Adipocyte (in vitro differentiated cells): ENCODE data around the gene PEAR1.

ENCODE experiments used
- DNase-seq: peaks from one replicate; pipeline ENCODE4 v3.0.0-alpha.2; 2015; ENCODE audit warnings: low read depth
- H3K27me3 ChIP-seq: replicated peaks from 2 replicates; pipeline ENCODE4 v1.7.0; 2013; ENCODE audit warnings: mild to moderate bottlenecking, low read length, moderate library complexity; ENCODE audit not compliant: control insufficient read depth, insufficient read depth
- H3K36me3 ChIP-seq: 2 replicates; pipeline ENCODE4 v1.7.0; 2013; ENCODE audit warnings: low read length, mild to moderate bottlenecking, moderate library complexity; ENCODE audit not compliant: control insufficient read depth, insufficient read depth, severe bottlenecking
- H3K4me1 ChIP-seq: 2 replicates; pipeline ENCODE4 v1.7.0; 2013; ENCODE audit warnings: mild to moderate bottlenecking, low read length, moderate library complexity; ENCODE audit not compliant: control insufficient read depth, insufficient read depth
- H3K4me3 ChIP-seq: 2 replicates; pipeline ENCODE4 v1.7.0; 2013; ENCODE audit warnings: mild to moderate bottlenecking, low read length, moderate library complexity
- H3K9ac ChIP-seq: 2 replicates; pipeline ENCODE4 v1.7.0; 2013; ENCODE audit warnings: mild to moderate bottlenecking, low read length, moderate library complexity
- H3K9me3 ChIP-seq: 2 replicates; pipeline ENCODE4 v1.7.0; 2013; ENCODE audit warnings: mild to moderate bottlenecking, low read length, moderate library complexity; ENCODE audit not compliant: control insufficient read depth

PEAR1 gene

DNA sequence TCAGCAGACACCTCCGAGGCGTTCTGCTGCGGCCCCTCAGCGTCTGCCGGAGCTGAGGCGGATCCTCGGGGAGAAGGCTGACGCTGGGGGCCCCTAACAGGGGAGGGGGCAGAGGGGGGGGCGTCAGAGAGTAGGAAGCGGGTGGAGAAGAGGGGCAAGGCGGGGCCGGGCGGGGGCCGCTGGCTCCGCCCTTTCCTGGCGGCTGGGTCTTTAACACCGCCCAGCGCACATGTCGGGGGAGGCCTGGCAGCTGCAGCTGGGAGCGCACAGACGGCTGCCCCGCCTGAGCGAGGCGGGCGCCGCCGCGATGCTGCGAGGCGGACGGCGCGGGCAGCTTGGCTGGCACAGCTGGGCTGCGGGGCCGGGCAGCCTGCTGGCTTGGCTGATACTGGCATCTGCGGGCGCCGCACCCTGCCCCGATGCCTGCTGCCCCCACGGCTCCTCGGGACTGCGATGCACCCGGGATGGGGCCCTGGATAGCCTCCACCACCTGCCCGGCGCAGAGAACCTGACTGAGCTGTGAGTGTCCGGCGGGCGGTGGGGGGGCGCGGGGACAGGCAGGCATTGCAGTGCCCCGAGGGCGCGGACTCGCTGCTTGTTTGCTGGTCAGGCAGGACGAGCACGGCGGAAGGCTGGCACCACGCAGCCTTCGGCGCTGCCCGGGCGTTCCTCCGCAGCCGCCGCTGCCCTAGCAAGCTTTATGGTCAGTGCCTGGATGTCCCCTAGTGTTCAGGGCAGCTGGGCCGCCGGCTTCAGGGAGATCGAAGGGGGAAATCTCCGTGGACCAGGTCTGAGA is 32.7 kb upstream of the PEAR1 start, which contains the start of gene NTRK1:
Gene NTRK1, plus strand, starts transcription at position 238 of the 796 bp plus-strand sequence. Its CDS starts 70 bp downstream, at position 308.
- H3K4me1 ChIP-seq = peaks cover 14% of the 10 kb centered on the region
- H3K27me3 ChIP-seq = peaks cover 69% of the 10 kb centered on the region
- no peaks in the 10 kb centered on the region for H3K9me3 ChIP-seq
- peak; percentile 71 for DNase-seq
- peak within 1 kb of the TSS; percentile 71 for H3K4me3 ChIP-seq
- no peak within 1 kb of the TSS for H3K9ac ChIP-seq
- H3K36me3 ChIP-seq = no peaks in the 10 kb centered on the region

DNA sequence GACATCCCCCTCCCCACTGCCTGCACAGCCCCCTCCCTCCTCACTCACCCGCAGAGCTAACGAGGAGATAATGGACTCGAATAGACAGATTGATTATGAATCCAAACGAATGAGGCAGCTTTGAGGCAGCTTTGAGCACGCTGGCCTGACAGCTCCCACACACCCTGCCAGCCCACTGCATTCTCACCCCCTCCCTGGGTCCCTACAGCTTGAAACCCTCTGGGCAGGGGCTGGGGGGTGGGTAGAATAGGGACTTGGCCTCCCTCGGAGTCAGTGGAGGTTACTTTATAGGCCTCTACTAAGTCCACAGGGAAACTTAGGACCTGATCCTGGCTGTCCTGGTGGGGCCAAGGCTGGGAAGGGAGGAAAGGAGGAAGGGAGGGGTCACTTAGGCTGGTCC is 30.9 kb upstream of the PEAR1 start:
- DNase-seq = no peak
- H3K36me3 ChIP-seq = no peaks in the 10 kb centered on the region
- H3K4me3 ChIP-seq = no peak overlapping the region
- peaks cover 67% of the 10 kb centered on the region for H3K27me3 ChIP-seq
- peaks cover 14% of the 10 kb centered on the region for H3K4me1 ChIP-seq
- no peak overlapping the region for H3K9ac ChIP-seq
- H3K9me3 ChIP-seq = no peaks in the 10 kb centered on the region

DNA sequence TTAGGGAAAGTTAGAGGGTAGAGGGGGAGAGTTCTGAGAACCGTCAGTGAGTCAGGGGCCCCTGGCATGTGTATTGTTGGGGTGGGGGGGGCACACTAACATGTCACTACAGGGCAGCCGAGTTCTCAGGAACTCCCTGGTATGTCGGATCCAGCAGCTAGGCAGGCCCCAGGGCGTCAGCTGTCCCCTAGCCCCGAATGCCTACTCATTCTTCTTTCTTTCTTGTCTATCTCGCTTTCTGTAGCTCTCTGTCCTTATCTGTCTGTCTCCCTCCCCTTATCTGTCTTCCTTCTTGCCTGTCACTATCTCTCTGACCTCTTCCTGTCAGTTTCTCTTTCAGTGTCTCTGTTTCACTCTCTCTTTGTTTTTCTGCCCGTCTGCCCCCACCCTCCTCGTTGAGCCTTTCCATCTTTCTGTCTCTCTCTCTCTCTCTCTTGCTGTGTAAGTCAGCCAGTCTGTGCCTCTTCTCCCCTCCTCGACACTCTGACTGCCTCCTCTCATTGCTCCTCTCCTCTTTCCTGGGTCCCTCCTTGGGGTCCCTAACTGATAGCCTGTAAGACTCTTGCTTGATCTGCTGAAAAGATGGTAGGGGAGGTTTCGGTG is 30.4 kb upstream of the PEAR1 start:
- H3K36me3 ChIP-seq = no peaks in the 10 kb centered on the region
- peaks cover 62% of the 10 kb centered on the region for H3K27me3 ChIP-seq
- no peak overlapping the region for H3K4me3 ChIP-seq
- H3K9ac ChIP-seq = no peak overlapping the region
- H3K9me3 ChIP-seq = no peaks in the 10 kb centered on the region
- no peak for DNase-seq
- peaks cover 14% of the 10 kb centered on the region for H3K4me1 ChIP-seq

DNA sequence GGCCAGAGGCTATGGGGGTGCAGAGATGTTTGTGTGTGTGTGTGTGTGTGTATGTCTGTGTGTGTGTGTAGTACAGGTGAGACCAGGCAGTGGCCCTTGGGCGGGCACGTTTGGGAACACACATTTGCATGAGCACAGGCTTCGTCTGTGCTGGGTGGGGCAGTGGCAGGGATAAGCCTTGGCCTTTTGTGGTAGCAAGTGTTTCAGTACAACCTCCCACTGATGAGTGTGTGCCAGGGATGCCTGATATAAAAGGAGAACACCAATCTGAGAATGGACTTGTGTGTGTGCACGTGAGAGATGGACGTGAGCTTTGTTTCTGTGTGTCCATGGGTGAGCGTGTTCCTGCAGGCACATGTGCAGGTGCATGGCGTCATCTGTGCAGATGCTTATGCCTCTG is 29.9 kb upstream of the PEAR1 start:
- Histone ChIP-seq H3K9me3 (no peaks in the 10 kb centered on the region), H3K27me3 (peaks cover 56% of the 10 kb centered on the region), H3K9ac (no peak overlapping the region), H3K4me1 (peaks cover 14% of the 10 kb centered on the region), H3K36me3 (no peaks in the 10 kb centered on the region), H3K4me3 (no peak overlapping the region)
- no peak for DNase-seq

DNA sequence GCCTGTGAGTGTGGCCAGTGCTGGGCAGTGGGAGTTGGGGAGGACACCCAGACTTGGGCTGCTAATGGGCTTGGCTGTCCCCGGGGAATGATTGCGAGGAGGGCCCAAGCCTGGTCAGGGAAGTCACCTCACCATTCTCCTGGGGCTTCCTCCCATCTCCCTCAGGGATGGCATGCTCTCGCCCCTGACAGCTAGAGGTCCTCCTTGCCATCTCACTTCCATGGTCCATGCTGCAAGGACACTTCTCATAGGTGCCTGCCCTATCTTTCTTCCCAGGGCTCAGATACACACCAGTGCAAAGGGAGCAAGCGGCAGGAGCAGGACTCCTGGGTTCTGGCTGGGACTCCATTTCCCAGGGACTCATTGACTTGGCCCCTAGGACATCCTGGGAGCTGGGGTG is 28.7 kb upstream of the PEAR1 start:
- H3K4me3 ChIP-seq = no peak overlapping the region
- peaks cover 6% of the 10 kb centered on the region for H3K4me1 ChIP-seq
- DNase-seq = no peak
- H3K36me3 ChIP-seq = no peaks in the 10 kb centered on the region
- H3K9ac ChIP-seq = no peak overlapping the region
- peaks cover 47% of the 10 kb centered on the region for H3K27me3 ChIP-seq
- no peaks in the 10 kb centered on the region for H3K9me3 ChIP-seq

DNA sequence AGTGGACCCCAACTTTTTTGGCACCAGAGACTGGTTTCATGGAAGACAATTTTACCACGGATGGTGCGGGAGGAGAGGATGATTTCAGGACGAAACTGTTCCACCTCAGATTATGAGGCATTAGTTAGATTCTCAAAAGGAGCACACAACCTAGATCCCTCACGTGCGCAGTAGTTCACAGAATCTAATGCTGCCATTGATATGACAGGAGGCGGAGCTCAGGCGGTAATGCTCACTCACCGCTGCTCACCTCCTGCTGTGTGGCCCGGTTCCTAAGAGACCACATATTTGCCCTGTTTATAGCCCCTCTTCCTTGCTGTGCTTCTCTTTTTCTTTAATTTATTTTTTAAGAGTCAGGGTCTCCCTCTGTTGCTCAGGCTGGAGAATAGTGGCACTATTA is 28.3 kb upstream of the PEAR1 start:
- no peaks in the 10 kb centered on the region for H3K36me3 ChIP-seq
- no peak overlapping the region for H3K9ac ChIP-seq
- H3K9me3 ChIP-seq = no peaks in the 10 kb centered on the region
- H3K4me1 ChIP-seq = peaks cover 4% of the 10 kb centered on the region
- H3K4me3 ChIP-seq = no peak overlapping the region
- no peak for DNase-seq
- H3K27me3 ChIP-seq = peaks cover 44% of the 10 kb centered on the region

DNA sequence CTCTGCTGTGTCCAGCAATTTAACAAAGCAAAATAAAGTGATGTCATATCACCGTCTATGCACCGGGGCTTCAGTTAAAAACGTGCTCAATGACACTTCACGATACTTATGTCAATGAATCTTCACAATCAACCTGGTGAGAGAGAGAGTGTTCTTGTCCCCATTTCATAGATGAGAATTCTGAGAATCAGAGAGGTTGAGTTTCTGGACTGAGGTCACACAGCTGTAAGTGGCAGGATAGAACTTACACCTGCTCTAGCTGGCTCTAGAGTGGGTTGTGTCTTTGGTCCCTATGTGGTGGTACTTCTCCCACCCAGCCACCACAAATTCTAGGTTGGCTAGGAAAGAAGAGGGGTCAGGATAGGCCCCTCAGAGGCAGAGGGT is 27.7 kb upstream of the PEAR1 start:
- peaks cover 42% of the 10 kb centered on the region for H3K27me3 ChIP-seq
- no peak for DNase-seq
- no peak overlapping the region for H3K4me3 ChIP-seq
- no peaks in the 10 kb centered on the region for H3K36me3 ChIP-seq
- H3K9me3 ChIP-seq = no peaks in the 10 kb centered on the region
- no peak overlapping the region for H3K9ac ChIP-seq
- peaks cover 8% of the 10 kb centered on the region for H3K4me1 ChIP-seq

DNA sequence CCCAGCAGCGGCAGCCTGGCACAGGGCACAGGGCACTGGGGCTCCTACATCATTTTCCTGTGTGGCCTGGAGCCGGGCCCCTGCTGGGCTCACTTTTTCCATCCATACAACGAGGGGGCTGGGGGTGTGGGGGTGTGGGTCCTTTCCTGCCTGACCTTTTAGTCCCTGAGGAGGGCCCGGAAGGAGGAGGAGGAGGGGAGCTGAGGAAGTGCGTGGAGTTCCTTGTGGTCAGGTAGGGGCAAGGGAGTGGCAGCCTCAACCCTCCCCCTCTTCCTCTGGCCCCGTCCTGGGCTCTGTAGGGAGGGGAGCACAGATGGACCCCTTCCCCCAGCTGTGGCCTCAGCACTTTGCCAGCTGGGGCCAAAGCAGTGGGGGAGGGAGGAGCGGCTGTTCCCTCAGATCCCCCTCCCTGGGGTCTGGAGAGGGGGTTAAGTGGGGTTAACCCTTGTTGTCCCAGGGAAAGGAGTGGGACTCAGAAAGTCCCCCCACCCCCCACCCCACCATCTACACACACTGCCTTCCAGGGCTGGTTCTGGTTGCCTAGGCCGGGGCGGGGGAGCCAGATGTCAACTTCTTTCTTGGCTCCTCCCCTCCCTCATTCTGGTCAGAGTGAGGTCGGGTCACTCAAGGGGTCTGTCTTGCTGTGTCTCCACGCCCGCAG is 27.1 kb upstream of the PEAR1 start:
- DNase-seq = no peak
- Histone ChIP-seq H3K9ac (no peak overlapping the region), H3K27me3 (peaks cover 37% of the 10 kb centered on the region), H3K4me3 (no peak overlapping the region), H3K9me3 (no peaks in the 10 kb centered on the region), H3K36me3 (no peaks in the 10 kb centered on the region), H3K4me1 (peaks cover 9% of the 10 kb centered on the region)

DNA sequence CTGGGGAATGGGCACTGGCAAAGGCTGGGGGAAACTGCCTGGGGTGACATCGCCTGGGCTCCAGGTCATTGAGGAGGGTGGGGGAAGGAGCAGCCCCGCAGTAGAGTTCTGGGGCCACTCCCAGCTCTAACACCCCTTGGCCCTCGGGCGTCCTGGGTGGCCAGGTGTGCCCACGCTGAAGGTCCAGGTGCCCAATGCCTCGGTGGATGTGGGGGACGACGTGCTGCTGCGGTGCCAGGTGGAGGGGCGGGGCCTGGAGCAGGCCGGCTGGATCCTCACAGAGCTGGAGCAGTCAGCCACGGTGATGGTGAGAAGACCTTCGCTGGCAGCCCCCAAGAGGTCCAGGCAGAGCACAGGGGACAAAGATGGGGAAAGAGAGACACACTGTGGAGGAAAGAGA is 25.2 kb upstream of the PEAR1 start:
- Histone ChIP-seq H3K4me1 (peaks cover 9% of the 10 kb centered on the region), H3K27me3 (peaks cover 25% of the 10 kb centered on the region), H3K36me3 (no peaks in the 10 kb centered on the region), H3K9me3 (no peaks in the 10 kb centered on the region), H3K9ac (no peak overlapping the region), H3K4me3 (no peak overlapping the region)
- DNase-seq = no peak

DNA sequence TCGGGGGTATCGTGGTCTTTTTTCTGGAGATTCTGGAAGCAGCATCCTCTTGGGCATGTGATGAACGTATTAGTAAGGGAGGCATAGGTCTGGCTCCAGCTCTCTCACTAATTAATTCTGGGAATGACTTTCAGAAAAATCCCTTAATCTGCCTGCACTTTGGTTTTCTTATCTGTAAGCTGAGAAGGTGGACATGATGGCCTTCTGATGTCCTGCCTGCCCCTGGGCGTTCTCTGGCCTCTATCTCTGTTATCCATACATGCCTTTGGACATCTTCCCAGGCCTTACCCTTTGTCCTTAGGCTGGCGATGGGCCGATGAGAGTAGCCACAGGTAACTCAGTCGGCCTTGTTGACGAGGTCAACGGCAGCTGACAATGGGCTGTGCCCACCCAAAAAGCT is 24.1 kb upstream of the PEAR1 start:
- Histone ChIP-seq H3K4me3 (no peak overlapping the region), H3K36me3 (no peaks in the 10 kb centered on the region), H3K9me3 (no peaks in the 10 kb centered on the region), H3K9ac (no peak overlapping the region), H3K4me1 (peaks cover 9% of the 10 kb centered on the region), H3K27me3 (peaks cover 14% of the 10 kb centered on the region)
- no peak for DNase-seq

DNA sequence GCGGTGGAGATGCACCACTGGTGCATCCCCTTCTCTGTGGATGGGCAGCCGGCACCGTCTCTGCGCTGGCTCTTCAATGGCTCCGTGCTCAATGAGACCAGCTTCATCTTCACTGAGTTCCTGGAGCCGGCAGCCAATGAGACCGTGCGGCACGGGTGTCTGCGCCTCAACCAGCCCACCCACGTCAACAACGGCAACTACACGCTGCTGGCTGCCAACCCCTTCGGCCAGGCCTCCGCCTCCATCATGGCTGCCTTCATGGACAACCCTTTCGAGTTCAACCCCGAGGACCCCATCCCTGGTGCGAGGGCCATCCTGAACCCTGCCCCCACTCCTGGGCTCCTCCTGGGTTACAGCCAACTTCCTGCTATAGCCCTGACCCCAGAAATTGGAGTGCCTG is 19.9 kb upstream of the PEAR1 start:
- Histone ChIP-seq H3K9ac (no peak overlapping the region), H3K27me3 (peaks cover 6% of the 10 kb centered on the region), H3K4me3 (no peak overlapping the region), H3K9me3 (no peaks in the 10 kb centered on the region), H3K4me1 (peaks cover 9% of the 10 kb centered on the region), H3K36me3 (no peaks in the 10 kb centered on the region)
- DNase-seq = no peak
